Neural progenitor cell (in vitro differentiated cells): Measurements from ENCODE around the gene USP25. TPM values are rescaled to one million over a fixed set of nuclear protein-coding genes. Genes with fewer than 3 reads are reported as not detected.
A peak's percentile ranks its signal among the peaks of the same experiment; 100 is the strongest.

Source experiments
- DNase-seq: peaks from one replicate; pipeline ENCODE4 v3.0.0-alpha.2; 2016; ENCODE audit warnings: low spot score
- H2AFZ ChIP-seq: fragments of 200-600 bp; sonication (generic); replicated peaks from 2 replicates; pipeline ENCODE4 v1.6.1; 2016; ENCODE audit warnings: antibody characterized with exemption
- H3F3A ChIP-seq: fragments of 200-600 bp; sonication (generic); 2 replicates; pipeline ENCODE4 v1.6.1; 2016; ENCODE audit warnings: antibody characterized with exemption, low read depth
- H3K27ac ChIP-seq: fragments of 200-600 bp; sonication (generic); 2 replicates; pipeline ENCODE4 v1.5.1; 2016; ENCODE audit warnings: mild to moderate bottlenecking
- H3K27me3 ChIP-seq: fragments of 200-600 bp; sonication (generic); 2 replicates; pipeline ENCODE4 v1.6.1; 2016; ENCODE audit warnings: mild to moderate bottlenecking, moderate library complexity
- H3K36me3 ChIP-seq: fragments of 200-600 bp; sonication (generic); 2 replicates; pipeline ENCODE4 v1.5.1; 2016
- H3K4me1 ChIP-seq: fragments of 200-600 bp; sonication (generic); 2 replicates; pipeline ENCODE4 v1.6.1; 2016; ENCODE audit warnings: mixed run types
- H3K4me2 ChIP-seq: fragments of 200-600 bp; sonication (generic); 2 replicates; pipeline ENCODE4 v1.6.1; 2016
- H3K4me3 ChIP-seq: fragments of 200-600 bp; sonication (generic); 2 replicates; pipeline ENCODE4 v1.5.1; 2016
- H3K79me2 ChIP-seq: fragments of 200-600 bp; sonication (generic); 2 replicates; pipeline ENCODE4 v1.6.1; 2016; ENCODE audit warnings: low read depth
- H3K9ac ChIP-seq: fragments of 200-600 bp; sonication (generic); 2 replicates; pipeline ENCODE4 v1.6.1; 2016
- H3K9me3 ChIP-seq: fragments of 200-600 bp; sonication (generic); 2 replicates; pipeline ENCODE4 v1.5.1; 2016; ENCODE audit warnings: low read depth
- H4K20me1 ChIP-seq: fragments of 200-600 bp; sonication (generic); 2 replicates; pipeline ENCODE4 v1.6.1; 2016; ENCODE audit warnings: low read depth
- H3K27ac Mint-ChIP-seq: 3 replicates; pipeline ENCODE4 v1.8.0; 2021; ENCODE audit warnings: mixed read lengths
- H3K27me3 Mint-ChIP-seq: 2 replicates; pipeline ENCODE4 v1.8.0; 2022; ENCODE audit warnings: low read depth, mild to moderate bottlenecking, inconsistent platforms, moderate library complexity, mixed read lengths; ENCODE audit not compliant: insufficient read depth
- H3K36me3 Mint-ChIP-seq: 3 replicates; pipeline ENCODE4 v1.8.0; 2021; ENCODE audit warnings: mixed read lengths
- H3K4me1 Mint-ChIP-seq: 3 replicates; pipeline ENCODE4 v1.8.0; 2021; ENCODE audit warnings: mixed read lengths
- H3K4me3 Mint-ChIP-seq: 3 replicates; pipeline ENCODE4 v1.8.0; 2021; ENCODE audit warnings: mild to moderate bottlenecking, moderate library complexity, mixed read lengths
- H3K9me3 Mint-ChIP-seq: 3 replicates; pipeline ENCODE4 v1.8.0; 2020; ENCODE audit warnings: mixed read lengths
- EZH2 ChIP-seq: fragments of 200-600 bp; sonication (generic); IDR thresholded peaks from 2 replicates; pipeline ENCODE4 v1.6.1; 2017; ENCODE audit warnings: antibody characterized with exemption, mild to moderate bottlenecking, moderate library complexity
- EZH2phosphoT487 ChIP-seq: fragments of 200-600 bp; sonication (generic); IDR thresholded peaks from 2 replicates; pipeline ENCODE4 v1.6.1; 2017; ENCODE audit warnings: antibody characterized with exemption
- total RNA-seq: library from RNA; depleted of rRNA; stranded (reverse); fragments of >200 nt; gene quantifications from 2 replicates; pipeline ENCODE4 v1.2.3, GENCODE V29; 2015; ENCODE audit warnings: low replicate concordance
- TF ChIP-seq, protein P1 (sequence below): fragments of 200-600 bp; sonication (generic); IDR thresholded peaks from 2 replicates; pipeline ENCODE4 v1.5.1; 2017; ENCODE audit warnings: antibody characterized with exemption, mild to moderate bottlenecking

The USP25 gene
- total RNA-seq, 1 donor from 2014 or later, result 36.4 TPM

DNA sequence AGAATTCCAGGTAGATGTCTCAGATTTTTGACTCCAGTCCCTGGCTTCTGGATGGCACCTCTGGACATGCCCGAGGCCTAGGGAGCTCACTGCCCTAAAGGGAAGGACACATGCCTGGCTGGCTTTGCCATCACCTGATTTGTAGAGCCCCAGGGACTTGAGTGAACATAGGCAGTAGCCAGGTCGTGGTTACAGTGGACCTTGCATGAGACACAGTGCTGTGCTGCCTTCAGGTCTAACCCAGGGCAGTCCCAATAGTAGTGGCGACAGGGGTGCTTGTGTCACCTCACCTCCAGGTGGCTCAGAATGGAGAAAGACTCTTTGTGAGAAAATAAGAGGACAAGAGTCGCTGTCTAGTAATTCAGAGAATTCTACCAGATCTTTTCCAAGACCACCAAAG, 166.7 kb downstream of the USP25 start:
- Histone ChIP-seq H3K4me1 (no peaks in the 10 kb centered on the region), H3K4me2 (no peak overlapping the region), H3F3A (no peaks in the 10 kb centered on the region), H4K20me1 (no peaks in the 10 kb centered on the region), H3K79me2 (no peaks in the 10 kb centered on the region), H3K36me3 (peaks cover 3% of the 10 kb centered on the region), H3K9me3 (no peaks in the 10 kb centered on the region), H3K9ac (no peak overlapping the region), H3K27me3 (no peaks in the 10 kb centered on the region), H2AFZ (no peak overlapping the region), H3K4me3 (no peak overlapping the region), H3K27ac (no peak overlapping the region)
- H3K9me3 Mint-ChIP-seq, result peaks cover 21% of the 10 kb centered on the region
- peaks cover 3% of the 10 kb centered on the region for H3K4me1 Mint-ChIP-seq
- peak overlapping the region; percentile 2 for H3K27ac Mint-ChIP-seq
- H3K36me3 Mint-ChIP-seq, result peaks cover 4% of the 10 kb centered on the region
- TF ChIP-seq, protein P1, sequence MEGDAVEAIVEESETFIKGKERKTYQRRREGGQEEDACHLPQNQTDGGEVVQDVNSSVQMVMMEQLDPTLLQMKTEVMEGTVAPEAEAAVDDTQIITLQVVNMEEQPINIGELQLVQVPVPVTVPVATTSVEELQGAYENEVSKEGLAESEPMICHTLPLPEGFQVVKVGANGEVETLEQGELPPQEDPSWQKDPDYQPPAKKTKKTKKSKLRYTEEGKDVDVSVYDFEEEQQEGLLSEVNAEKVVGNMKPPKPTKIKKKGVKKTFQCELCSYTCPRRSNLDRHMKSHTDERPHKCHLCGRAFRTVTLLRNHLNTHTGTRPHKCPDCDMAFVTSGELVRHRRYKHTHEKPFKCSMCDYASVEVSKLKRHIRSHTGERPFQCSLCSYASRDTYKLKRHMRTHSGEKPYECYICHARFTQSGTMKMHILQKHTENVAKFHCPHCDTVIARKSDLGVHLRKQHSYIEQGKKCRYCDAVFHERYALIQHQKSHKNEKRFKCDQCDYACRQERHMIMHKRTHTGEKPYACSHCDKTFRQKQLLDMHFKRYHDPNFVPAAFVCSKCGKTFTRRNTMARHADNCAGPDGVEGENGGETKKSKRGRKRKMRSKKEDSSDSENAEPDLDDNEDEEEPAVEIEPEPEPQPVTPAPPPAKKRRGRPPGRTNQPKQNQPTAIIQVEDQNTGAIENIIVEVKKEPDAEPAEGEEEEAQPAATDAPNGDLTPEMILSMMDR, result no peak
- no peak for TF ChIP-seq EZH2
- no peak for TF ChIP-seq EZH2phosphoT487
- DNase-seq, result no peak
- H3K27me3 Mint-ChIP-seq, result no peaks in the 10 kb centered on the region
- H3K4me3 Mint-ChIP-seq, result no peak overlapping the region

GRCh38 chr21:15904389-15904788, 174.6 kb downstream of the USP25 start:
- H3K4me3 Mint-ChIP-seq, result no peak overlapping the region
- no peak overlapping the region for H3K9ac ChIP-seq
- H3K36me3 Mint-ChIP-seq, result peaks cover under 1% of the 10 kb centered on the region
- no peaks in the 10 kb centered on the region for H3K4me1 ChIP-seq
- H2AFZ ChIP-seq, result no peak overlapping the region
- no peaks in the 10 kb centered on the region for H3F3A ChIP-seq
- no peaks in the 10 kb centered on the region for H3K9me3 ChIP-seq
- H3K79me2 ChIP-seq, result no peaks in the 10 kb centered on the region
- H3K9me3 Mint-ChIP-seq, result peaks cover 32% of the 10 kb centered on the region
- no peak overlapping the region for H3K27ac Mint-ChIP-seq
- DNase-seq, result no peak
- no peak for TF ChIP-seq EZH2
- no peak for TF ChIP-seq EZH2phosphoT487
- TF ChIP-seq, protein P1, result no peak
- H3K27ac ChIP-seq, result no peak overlapping the region
- H3K27me3 Mint-ChIP-seq, result peaks cover 2% of the 10 kb centered on the region
- no peak overlapping the region for H3K4me3 ChIP-seq
- no peaks in the 10 kb centered on the region for H3K4me1 Mint-ChIP-seq
- no peaks in the 10 kb centered on the region for H3K36me3 ChIP-seq
- H4K20me1 ChIP-seq, result no peaks in the 10 kb centered on the region
- no peaks in the 10 kb centered on the region for H3K27me3 ChIP-seq
- no peak overlapping the region for H3K4me2 ChIP-seq

- H3K9me3 Mint-ChIP-seq, result peaks cover 23% of the 10 kb centered on the region
- Histone ChIP-seq H3K27ac (no peak overlapping the region), H3K9me3 (no peaks in the 10 kb centered on the region), H3K36me3 (no peaks in the 10 kb centered on the region), H3K4me1 (no peaks in the 10 kb centered on the region), H4K20me1 (no peaks in the 10 kb centered on the region), H3K9ac (no peak overlapping the region), H3K79me2 (no peaks in the 10 kb centered on the region), H3K4me3 (no peak overlapping the region), H3K4me2 (no peak overlapping the region), H3F3A (no peaks in the 10 kb centered on the region), H3K27me3 (no peaks in the 10 kb centered on the region), H2AFZ (no peak overlapping the region)
- H3K27ac Mint-ChIP-seq, result no peak overlapping the region
- no peak for DNase-seq
- no peaks in the 10 kb centered on the region for H3K36me3 Mint-ChIP-seq
- H3K27me3 Mint-ChIP-seq, result peaks cover 2% of the 10 kb centered on the region
- H3K4me3 Mint-ChIP-seq, result no peak overlapping the region
- no peak for TF ChIP-seq EZH2phosphoT487
- TF ChIP-seq, protein P1, result no peak
- no peak for TF ChIP-seq EZH2
- no peaks in the 10 kb centered on the region for H3K4me1 Mint-ChIP-seq
Measured at GRCh38 chr21:15908187-15908586, 178.4 kb downstream of the USP25 start.
